Measurements from ENCODE around the gene LIG3.

The LIG3 gene

DNA sequence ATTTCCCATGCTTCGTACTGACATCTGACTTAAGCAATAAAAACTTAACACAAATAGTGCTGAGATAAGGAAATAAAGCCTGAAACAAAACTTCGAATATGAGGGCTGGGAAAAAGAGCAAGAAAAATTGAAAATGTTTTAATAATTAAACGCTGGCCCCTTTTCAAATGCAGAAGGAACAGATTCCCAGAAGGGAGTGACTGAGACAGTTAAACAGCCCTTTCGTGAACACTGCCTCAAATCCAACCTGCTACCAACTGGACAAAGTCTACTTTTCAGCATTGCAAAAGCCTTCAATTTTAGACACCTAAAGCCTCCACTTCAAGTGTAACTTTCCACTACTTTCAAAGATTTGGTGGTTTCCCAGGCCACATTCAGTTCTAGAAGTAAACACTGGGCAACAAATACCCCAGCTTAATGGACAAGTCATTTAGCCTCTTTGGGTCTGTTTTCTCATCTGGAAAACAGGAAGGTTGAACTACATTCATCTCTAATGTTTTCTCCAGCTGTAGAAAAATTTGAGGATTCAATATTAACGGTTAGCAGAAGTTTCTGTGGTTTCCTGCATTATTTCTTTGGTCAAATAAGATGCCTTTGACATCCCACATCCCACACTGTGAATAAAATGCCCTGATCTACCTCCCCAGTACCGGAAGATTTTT, 71.4 kb downstream of the LIG3 start:
- no peak for DNase-seq (ENCODE audit: low spot score)
- TF ChIP-seq CTCF (IDR thresholded peaks at IDR 0.05; ENCODE audit: extremely low read depth, missing control alignments) = no peak

DNA sequence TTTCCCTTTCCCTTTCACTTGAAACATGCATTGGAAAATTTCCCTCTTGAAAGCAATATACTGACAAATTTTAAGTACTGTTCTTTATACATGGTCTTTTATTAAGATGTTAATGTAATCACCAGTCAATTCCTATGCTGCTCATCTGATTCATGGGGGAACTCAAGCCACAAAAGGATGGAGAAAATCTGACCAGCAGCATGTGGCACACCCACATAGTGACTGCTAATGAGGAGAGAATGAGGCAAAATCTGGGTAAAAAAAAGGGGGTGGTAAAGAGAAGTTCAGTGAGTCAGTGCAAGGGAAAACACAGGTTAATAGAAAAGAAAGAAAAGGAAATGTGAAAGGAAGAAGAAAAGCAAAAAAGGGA, 71.9 kb downstream of the LIG3 start:
- DNase-seq (ENCODE audit: low spot score) = no peak

DNA sequence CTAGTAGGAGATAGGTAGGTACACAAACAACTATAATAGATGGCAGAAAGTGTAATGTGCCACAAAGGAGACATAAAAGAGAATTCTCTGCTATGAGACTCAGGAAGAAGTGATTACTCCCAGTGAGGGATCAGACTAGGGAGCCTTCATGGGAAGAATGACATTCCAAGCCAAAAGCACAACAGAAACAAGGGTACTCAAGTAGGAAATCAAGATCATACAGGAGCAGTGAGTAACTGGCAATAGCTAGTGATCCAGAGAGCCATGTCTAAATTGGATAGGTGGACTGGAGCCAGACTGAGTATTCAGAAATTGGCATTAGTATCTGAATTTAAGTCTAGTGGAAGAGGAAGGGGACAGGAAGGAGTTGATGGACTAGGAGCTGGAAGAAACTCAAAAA, 72.5 kb downstream of the LIG3 start:
- no peak for TF ChIP-seq CTCF (IDR thresholded peaks at IDR 0.05; ENCODE audit: extremely low read depth, missing control alignments)

More for the DNA sequence above, 71.9 kb downstream of the LIG3 start:
- no peak for TF ChIP-seq CTCF (IDR thresholded peaks at IDR 0.05; ENCODE audit: extremely low read depth, missing control alignments)

GRCh38 chr17:35053204-35053603, 72.9 kb downstream of the LIG3 start:
- DNase-seq (ENCODE audit: low spot score) = no peak
- TF ChIP-seq CTCF (IDR thresholded peaks at IDR 0.05; ENCODE audit: extremely low read depth, missing control alignments) = no peak

More for the DNA sequence above, 72.5 kb downstream of the LIG3 start:
- no peak for DNase-seq (ENCODE audit: low spot score)

GRCh38 chr17:35056013-35056412, 75.7 kb downstream of the LIG3 start:
- no peak for TF ChIP-seq CTCF (IDR thresholded peaks at IDR 0.05; ENCODE audit: extremely low read depth, missing control alignments)
- DNase-seq (ENCODE audit: low spot score) = no peak

DNA sequence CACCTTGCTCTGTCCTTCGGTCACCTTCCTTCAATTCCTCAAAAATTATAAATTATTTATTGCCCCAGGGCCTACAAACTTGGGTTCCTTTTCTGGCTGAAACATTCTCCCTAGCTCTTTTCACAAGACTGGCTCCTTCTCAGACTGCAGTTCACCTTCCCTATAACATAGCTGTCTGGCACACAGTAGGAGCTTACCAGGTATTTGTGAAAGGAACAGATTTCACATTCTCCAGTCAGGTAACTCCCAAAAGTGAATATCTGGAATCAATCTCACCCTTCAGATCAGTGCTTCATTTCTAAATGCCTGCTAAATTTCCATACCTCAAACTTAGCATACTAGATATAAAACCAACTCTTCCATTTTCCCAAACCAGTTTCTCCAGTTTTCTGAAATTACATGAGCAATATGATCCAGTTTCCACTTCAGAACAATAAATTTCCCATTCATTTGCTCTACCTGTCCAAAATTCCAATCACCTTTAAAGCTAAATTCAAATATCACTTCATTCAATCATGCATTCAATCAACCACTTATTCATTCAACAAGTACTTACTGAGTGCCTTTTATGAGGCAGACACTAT, 77.1 kb downstream of the LIG3 start:
- DNase-seq (ENCODE audit: low spot score) = no peak
- TF ChIP-seq CTCF (IDR thresholded peaks at IDR 0.05; ENCODE audit: extremely low read depth, missing control alignments) = no peak

All from GM20000 (cell line).